Activated B cell treated with CpG ODN at 0.5 μM for 24 hours (primary cell): ENCODE results near the gene DBNDD1. TPM values are rescaled to one million over a fixed set of nuclear protein-coding genes. Genes with fewer than 3 reads are reported as not detected.
"Not testable (repeated sequence)": the region's sequence is repeated elsewhere in the genome, so short reads cannot be mapped to it uniquely, and the experiment has no call there.

Experiments
- ATAC-seq: fragments of 200-7000 bp; cut with Tn5 transposase; one replicate; pipeline ENCODE4 v1.10.0; 2021; ENCODE audit warnings: low read depth, mild to moderate bottlenecking, moderate library complexity
- CTCF ChIA-PET: fragments of 350-600 bp; sonication (Branson Sonifier 250); formaldehyde crosslinking; loops from one replicate; lab custom pipeline; 2021; ENCODE audit warnings: antibody characterized with exemption; lab: Charles Lee
- POLR2A ChIA-PET: fragments of 350-600 bp; sonication (Branson Sonifier 250); formaldehyde crosslinking; loops from one replicate; lab custom pipeline; 2021; ENCODE audit warnings: antibody characterized with exemption; lab: Charles Lee
- DNase-seq: peaks from one replicate; pipeline ENCODE4 v3.0.0; 2022
- H3K27ac Mint-ChIP-seq: one replicate; pipeline ENCODE4 v1.8.0; 2020; ENCODE audit warnings: mixed read lengths
- H3K27me3 Mint-ChIP-seq: one replicate; pipeline ENCODE4 v1.8.0; 2021; ENCODE audit warnings: mixed read lengths
- H3K36me3 Mint-ChIP-seq: one replicate; pipeline ENCODE4 v1.8.0; 2021; ENCODE audit warnings: low read depth, mixed read lengths
- H3K4me1 Mint-ChIP-seq: one replicate; pipeline ENCODE4 v1.8.0; 2021; ENCODE audit warnings: mixed read lengths
- H3K4me3 Mint-ChIP-seq: one replicate; pipeline ENCODE4 v1.8.0; 2020; ENCODE audit warnings: mild to moderate bottlenecking, mixed read lengths
- H3K9me3 Mint-ChIP-seq: one replicate; pipeline ENCODE4 v1.8.0; 2020; ENCODE audit warnings: mixed read lengths
- CTCF ChIP-seq: fragments of 200-600 bp; IDR thresholded peaks from one replicate; pipeline ENCODE4 v1.8.0; 2022; ENCODE audit warnings: antibody characterized with exemption, mild to moderate bottlenecking
- intact Hi-C: fragments of 100-400 bp; cut with micrococcal nuclease; formaldehyde crosslinking; loops from one replicate; pipeline ENCODE4 v1.15.1; 2024
- total RNA-seq: library from RNA; stranded (reverse); gene quantifications from 2 replicates; pipeline ENCODE4 v1.2.3, GENCODE V29; 2022

Gene DBNDD1
- total RNA-seq, 1 donor from 2014 or later: 0.47 TPM

GRCh38 chr16:90008708-90009145, 10.5 kb downstream of the DBNDD1 start:
- peak overlapping the region; percentile 76 for H3K27ac Mint-ChIP-seq
- ChIA-PET POLR2A (interaction anchor here (0.6 to 1.2 kb wide), 7 partner anchors 11 to 135 kb away, joined by 3 read pairs; partner anchors contain the start of genes DBNDD1 and TCF25), CTCF (no interaction called here)
- peaks cover 2% of the 10 kb centered on the region for H3K36me3 Mint-ChIP-seq
- H3K27me3 Mint-ChIP-seq: no peaks in the 10 kb centered on the region
- intact Hi-C loops: loop anchor here (1.0 to 5.0 kb wide), 5 partner anchors 14 to 136 kb away; partner anchors contain the start of genes DEF8 and TCF25
- DNase-seq: peak; percentile 63
- H3K9me3 Mint-ChIP-seq: no peaks in the 10 kb centered on the region
- peak overlapping the region; percentile 60 for H3K4me3 Mint-ChIP-seq
- peak; percentile 90 for ATAC-seq
- no peak for TF ChIP-seq CTCF
- H3K4me1 Mint-ChIP-seq: peaks cover 61% of the 10 kb centered on the region

GRCh38 chr16:90007635-90008234, 11.5 kb downstream of the DBNDD1 start:
- peaks cover 51% of the 10 kb centered on the region for H3K4me1 Mint-ChIP-seq
- H3K9me3 Mint-ChIP-seq, H3K36me3 Mint-ChIP-seq, H3K27me3 Mint-ChIP-seq, CTCF ChIA-PET: not testable (repeated sequence)
- POLR2A ChIA-PET: interaction anchor here (1.0 to 1.6 kb wide), 2 partner anchors 9 to 134 kb away, joined by 4 to 7 read pairs; partner anchors contain the start of gene TCF25
- peak overlapping the region; percentile 24 for H3K4me3 Mint-ChIP-seq
- ATAC-seq (peak; percentile 35), DNase-seq (peak; percentile 71)
- intact Hi-C loops: loop anchor here (2.0 to 5.0 kb wide), 4 partner anchors 35 to 135 kb away; partner anchors contain the start of genes DEF8 and TCF25
- H3K27ac Mint-ChIP-seq: peak overlapping the region; percentile 32

- Mint-ChIP-seq H3K27me3 (no peaks in the 10 kb centered on the region), H3K4me1 (peaks cover 46% of the 10 kb centered on the region), H3K27ac (no peak overlapping the region), H3K36me3 (peaks cover 2% of the 10 kb centered on the region), H3K4me3 (no peak overlapping the region), H3K9me3 (no peaks in the 10 kb centered on the region)
- intact Hi-C loops: loop anchor here (5.0 kb wide), 3 partner anchors 35 to 135 kb away; partner anchors contain the start of genes DEF8 and TCF25
- ChIA-PET POLR2A (interaction anchor here (1.0 to 1.6 kb wide), 2 partner anchors 9 to 134 kb away, joined by 4 to 7 read pairs; partner anchors contain the start of gene TCF25), CTCF (no interaction called here)
- ATAC-seq: no peak
- DNase-seq: no peak
- TF ChIP-seq CTCF: no peak
These were observed 12.2 kb downstream of the DBNDD1 start for GRCh38 chr16:90007015-90007414.

GRCh38 chr16:90005956-90006663, 13.1 kb downstream of the DBNDD1 start:
- Mint-ChIP-seq H3K27ac (no peak overlapping the region), H3K36me3 (peaks cover 2% of the 10 kb centered on the region), H3K4me3 (no peak overlapping the region), H3K9me3 (no peaks in the 10 kb centered on the region), H3K4me1 (peaks cover 38% of the 10 kb centered on the region), H3K27me3 (no peaks in the 10 kb centered on the region)
- intact Hi-C loops: loop anchor here (5.0 kb wide), 3 partner anchors 34 to 134 kb away; partner anchors contain the start of genes DEF8 and TCF25
- no peak for TF ChIP-seq CTCF
- DNase-seq (no peak), ATAC-seq (no peak)
- CTCF ChIA-PET: no interaction called here
- POLR2A ChIA-PET: interaction anchor here (0.6 to 1.6 kb wide), 2 partner anchors 8 to 1230 kb away, joined by 6 to 7 read pairs; no protein-coding TSS in a partner anchor

- CTCF ChIA-PET: no interaction called here
- no peaks in the 10 kb centered on the region for H3K9me3 Mint-ChIP-seq
- no peak overlapping the region for H3K4me3 Mint-ChIP-seq
- POLR2A ChIA-PET: no interaction called here
- H3K4me1 Mint-ChIP-seq: peaks cover 27% of the 10 kb centered on the region
- no peak overlapping the region for H3K27ac Mint-ChIP-seq
- TF ChIP-seq CTCF: no peak
- intact Hi-C loops: no loop called here
- DNase-seq: no peak
- peaks cover 10% of the 10 kb centered on the region for H3K36me3 Mint-ChIP-seq
- ATAC-seq: no peak
- H3K27me3 Mint-ChIP-seq: no peaks in the 10 kb centered on the region
These were observed 14.7 kb downstream of the DBNDD1 start for GRCh38 chr16:90004577-90004976.
